ENCODE measurements around the gene SGSH.
"Not testable (repeated sequence)": the region's sequence is repeated elsewhere in the genome, so short reads cannot be mapped to it uniquely, and the experiment has no call there.

Gene SGSH

GRCh38 chr17:80220054-80220735, at the start of gene SGSH, which contains the start of gene SLC26A11:
SGSH (minus strand) TSS chr17:80220333; CDS start chr17:80220313, 20 bp downstream.
SLC26A11 (plus strand) TSS chr17:80220427; CDS start chr17:80221561, 1,134 bp downstream.
- peak in 47 of 56 donors; percentile 18 to 80 (median 53) for DNase-seq

GRCh38 chr17:80269405-80269807, 49.3 kb upstream of the SGSH start:
- no peak for DNase-seq

- no peak for DNase-seq
These were observed 48.3 kb upstream of the SGSH start for GRCh38 chr17:80268427-80268826.

- no peak for DNase-seq
These were observed 47.3 kb upstream of the SGSH start for GRCh38 chr17:80267391-80267790.

- DNase-seq, result no peak
These were observed 45.3 kb upstream of the SGSH start for GRCh38 chr17:80265205-80266068.

- peak in 1 of 56 donors; percentile 21 for DNase-seq
These were observed 44.3 kb upstream of the SGSH start for GRCh38 chr17:80264205-80265075.

GRCh38 chr17:80263253-80264204, 43.4 kb upstream of the SGSH start:
- DNase-seq, result peak in 17 of 56 donors; percentile 6 to 63 (median 21)

GRCh38 chr17:80262775-80263244, 42.7 kb upstream of the SGSH start:
- DNase-seq, result no peak

- no peak for DNase-seq
These were observed 42.2 kb upstream of the SGSH start for GRCh38 chr17:80262291-80262690.

- no peak for DNase-seq
These were observed 41.8 kb upstream of the SGSH start for GRCh38 chr17:80261895-80262279.

GRCh38 chr17:80261159-80261894, 41.2 kb upstream of the SGSH start:
- DNase-seq, result peak in 32 of 56 donors; percentile 18 to 60 (median 36)

GRCh38 chr17:80260791-80261158, 40.6 kb upstream of the SGSH start, which contains the start of gene RNF213:
RNF213 (plus strand) TSS chr17:80260852; CDS start chr17:80263682, 2,830 bp downstream.
- DNase-seq, result peak in 22 of 56 donors; percentile 16 to 60 (median 38)

GRCh38 chr17:80260069-80260535, 40.0 kb upstream of the SGSH start:
- DNase-seq, result peak in 43 of 56 donors; percentile 6 to 74 (median 41)

- DNase-seq, result no peak
These were observed 39.4 kb upstream of the SGSH start for GRCh38 chr17:80259457-80260068.

- not testable (repeated sequence) for DNase-seq
These were observed 38.2 kb upstream of the SGSH start for GRCh38 chr17:80258296-80258695.

GRCh38 chr17:80257716-80258213, 37.6 kb upstream of the SGSH start:
- no peak for DNase-seq

GRCh38 chr17:80256034-80256350, 35.9 kb upstream of the SGSH start:
- no peak for DNase-seq
